GM12878 (cell line): Measurements from ENCODE around the gene SDK2. TPM values are rescaled to one million over a fixed set of nuclear protein-coding genes. Genes with fewer than 3 reads are reported as not detected.
A peak's percentile ranks its signal among the peaks of the same experiment; 100 is the strongest.

Source experiments
- ATAC-seq: fragments of 200-7000 bp; cut with Tn5 transposase; 3 replicates; pipeline ENCODE4 v1.9.1; 2020; ENCODE audit warnings: mild to moderate bottlenecking, moderate library complexity
- BruUV-seq: library from RNA; stranded (reverse); fragments of 400-500 nt; replicated peaks from 2 replicates; lab custom pipeline; 2021; lab: Mats Ljungman, UMichigan
- CTCF ChIA-PET: fragments of 300-600 bp; sonication (Branson Sonifier 250); formaldehyde crosslinking; extraction: SDS; loops from one replicate; lab custom pipeline; 2021; ENCODE audit warnings: inconsistent platforms; lab: Yijun Ruan, JAX
- POLR2A ChIA-PET: fragments of 350-600 bp; formaldehyde crosslinking; extraction: SDS; loops from one replicate; lab custom pipeline; 2021; ENCODE audit warnings: inconsistent platforms; lab: Charles Lee
- RAD21 ChIA-PET: fragments of 300-600 bp; sonication (Branson Sonifier 250); formaldehyde crosslinking; loops from one replicate; lab custom pipeline; 2023; ENCODE audit warnings: antibody characterized with exemption; ENCODE audit not compliant: unreplicated experiment; lab: Charles Lee
- SMC1A ChIA-PET: fragments of 300-600 bp; sonication (Branson Sonifier 250); formaldehyde crosslinking; loops from one replicate; lab custom pipeline; 2023; ENCODE audit not compliant: unreplicated experiment, uncharacterized antibody; lab: Charles Lee
- DNase-seq: peaks from one replicate; pipeline ENCODE4 v3.0.0-alpha.2; 2011; ENCODE audit warnings: low read depth, low spot score
- FAIRE-seq: peaks from 3 replicates; lab custom pipeline; 2011; peaks lifted over from hg19 to GRCh38; lab: Jason Lieb, UNC
- H2AFZ ChIP-seq: 2 replicates; pipeline ENCODE4 v1.6.0; 2011; ENCODE audit warnings: low read depth, low read length, control low read depth; ENCODE audit not compliant: control insufficient read depth
- H3K27ac ChIP-seq: 2 replicates; pipeline ENCODE4 v1.5.1; 2011; ENCODE audit warnings: control low read depth; ENCODE audit not compliant: control insufficient read depth, insufficient read depth
- H3K27me3 ChIP-seq, 2 experiments: replicated peaks in 1 of 2; 2 replicates each; pipeline versions ENCODE4 v1.6.0 to v1.6.1; 2011; ENCODE audit warnings: low read length in 1 of 2; ENCODE audit not compliant: control insufficient read depth in 2 of 2, insufficient read depth in 2 of 2
- H3K36me3 ChIP-seq, 2 experiments: 2 replicates each; pipeline ENCODE4 v1.5.1; 2011; ENCODE audit warnings: low read length in 1 of 2; ENCODE audit not compliant: control insufficient read depth in 2 of 2, insufficient read depth in 2 of 2
- H3K4me1 ChIP-seq: 2 replicates; pipeline ENCODE4 v1.6.1; 2011; ENCODE audit warnings: mild to moderate bottlenecking, low read length, moderate library complexity, mixed read lengths; ENCODE audit not compliant: control insufficient read depth, insufficient read depth
- H3K4me2 ChIP-seq: 2 replicates; pipeline ENCODE4 v1.6.0; 2011; ENCODE audit warnings: control low read depth; ENCODE audit not compliant: control insufficient read depth, insufficient read depth
- H3K4me3 ChIP-seq: fragments of 200-600 bp; sonication (generic); 2 replicates; pipeline ENCODE4 v1.5.1; 2016
- H3K79me2 ChIP-seq: 2 replicates; pipeline ENCODE4 v1.6.0; 2011; ENCODE audit warnings: low read length; ENCODE audit not compliant: control insufficient read depth, insufficient read depth
- H3K9ac ChIP-seq: 2 replicates; pipeline ENCODE4 v1.8.0; 2011; ENCODE audit warnings: low read length, control low read depth, mixed read lengths; ENCODE audit not compliant: control insufficient read depth, insufficient read depth
- H3K9me3 ChIP-seq: replicated peaks from 3 replicates; pipeline ENCODE4 v1.5.1; 2011; ENCODE audit warnings: mild to moderate bottlenecking, low read length; ENCODE audit not compliant: control insufficient read depth, insufficient read depth
- H4K20me1 ChIP-seq: 2 replicates; pipeline ENCODE4 v1.6.0; 2011; ENCODE audit not compliant: control insufficient read depth, insufficient read depth
- MTA3 ChIP-seq: IDR thresholded peaks from 2 replicates; pipeline ENCODE4 v1.6.1; 2012; ENCODE audit warnings: low read length, inconsistent platforms, borderline replicate concordance
- WGBS: methylation state at CpG from one replicate; pipeline ENCODE4 v1.1.6; 2016; ENCODE audit warnings: low lambda C conversion rate; ENCODE audit not compliant: insufficient replicate concordance, insufficient coverage; ENCODE audit errors: missing lambda C conversion rate; 5-methylcytosine and 5-hydroxymethylcytosine counted together
- in situ Hi-C: fragments of 300-500 bp; cut with MboI; formaldehyde crosslinking; loops from 9 replicates; pipeline ENCODE4 v1.14.3; 2018; ENCODE audit warnings: mixed read lengths
- intact Hi-C: fragments of 100-400 bp; cut with micrococcal nuclease; formaldehyde crosslinking; loops from one replicate; pipeline ENCODE4 v1.14.2; 2022; ENCODE audit not compliant: unreplicated experiment
- polyA plus RNA-seq, 11 experiments: library from polyadenylated mRNA; depleted of rRNA in 4 of 11; unstranded in 6 of 11; stranded (reverse) in 5 of 11; fragments of >200 nt; fragmentation: Nextera tagmentation in 4 of 11; fragmentation: Illumina TruSeq in 1 of 11; extraction: Ambion mirVana in 4 of 11; extraction: Trizol in 1 of 11; gene quantifications; 1 replicate in 1 of 11; 2 replicates in 10 of 11; pipeline versions ENCODE4 v1.2.1 to v1.2.3, GENCODE V29; 2011 to 2016; ENCODE audit warnings: inconsistent platforms in 2 of 11, missing spikeins in 2 of 11, low read depth in 1 of 11
- total RNA-seq, 4 experiments: library from RNA; depleted of rRNA in 3 of 4; stranded (reverse); fragments of >200 nt in 3 of 4; fragmentation: Illumina TruSeq in 1 of 4; extraction: Trizol in 1 of 4; gene quantifications; 2 replicates each; pipeline versions ENCODE4 v1.2.1 to v1.2.3, GENCODE V29; 2013 to 2021
- TF ChIP-seq, protein P1 (sequence below): IDR thresholded peaks from 2 replicates; pipeline ENCODE4 v1.6.1; 2011; ENCODE audit warnings: borderline replicate concordance, low read depth, mild to moderate bottlenecking, moderate library complexity, low read length; ENCODE audit not compliant: insufficient read depth, poor library complexity, severe bottlenecking

SDK2 gene
- total and polyA plus RNA-seq, 10 of the 15 experiments (the other 5 are each of a cell fraction or from before 2014, with no cell fraction given): 0.03 to 0.08 (median 0.03) TPM; not detected in 7

DNA sequence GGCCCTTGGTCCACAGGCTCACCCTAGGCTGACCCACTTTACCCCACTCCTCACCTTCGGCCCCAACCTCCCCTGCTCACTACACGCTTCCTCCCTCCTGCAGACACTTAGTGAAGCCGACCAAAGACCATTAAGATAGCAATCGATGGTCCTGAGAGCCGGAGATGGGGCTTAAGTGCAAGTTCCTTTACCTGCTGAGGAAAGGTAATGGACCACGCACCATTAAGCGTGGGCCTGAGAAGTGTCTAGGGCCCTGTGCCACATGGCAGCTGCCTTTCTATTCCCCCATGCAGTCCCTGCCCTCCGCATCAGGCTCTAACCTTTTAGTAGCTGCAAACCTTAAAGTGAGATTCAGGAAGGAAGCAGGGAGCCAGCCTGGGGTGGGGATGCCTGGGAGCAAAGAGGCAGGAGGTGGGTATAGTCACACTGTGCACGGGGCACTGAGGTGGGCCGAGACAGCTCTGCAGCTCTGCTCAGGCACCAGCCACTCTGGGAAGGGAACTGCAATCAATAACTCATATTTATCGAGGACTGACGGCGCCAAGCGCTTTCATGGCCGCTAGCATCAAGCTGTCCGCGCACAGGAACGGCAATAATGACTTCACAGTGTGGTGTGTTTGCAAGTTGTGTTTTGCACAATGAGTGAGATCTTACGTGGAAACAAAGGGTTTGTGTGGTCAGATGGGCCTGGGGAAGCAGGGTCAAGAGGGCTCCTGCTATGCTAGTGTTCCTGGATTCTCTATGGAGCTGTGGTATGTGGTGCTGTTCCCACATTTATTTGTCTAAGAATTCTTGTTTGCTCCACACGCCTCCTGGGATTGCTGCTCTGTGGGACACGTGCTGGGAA lies 247.6 kb downstream of the SDK2 start:
- in situ Hi-C loops (no loop called here), intact Hi-C loops (no loop called here)
- ATAC-seq (no peak), FAIRE-seq (no peak), DNase-seq (no peak)
- Histone ChIP-seq H3K9ac (no peak overlapping the region), H3K9me3 (no peaks in the 10 kb centered on the region), H4K20me1 (no peaks in the 10 kb centered on the region), H3K4me3 (no peak overlapping the region), H3K27ac (no peak overlapping the region), H3K36me3 (no peaks in the 10 kb centered on the region), H2AFZ (no peak overlapping the region), H3K4me1 (no peaks in the 10 kb centered on the region), H3K79me2 (no peaks in the 10 kb centered on the region), H3K4me2 (no peak overlapping the region), H3K27me3 (no peaks in the 10 kb centered on the region; a peak in 2 of 4 replicates)
- RAD21 ChIA-PET: no interaction called here
- SMC1A ChIA-PET: interaction anchor here (0.6 kb wide), 1 partner anchor 796 kb away, joined by 3 read pairs; no protein-coding TSS in a partner anchor
- 38% methylated on average over 21 of the region's 21 CpGs for WGBS
- CTCF ChIA-PET: interaction anchor here (1.1 kb wide), 1 partner anchor 27 kb away, joined by 3 read pairs; no protein-coding TSS in a partner anchor
- no TSS peak for BruUV-seq
- POLR2A ChIA-PET: no interaction called here
- TF ChIP-seq, protein P1, sequence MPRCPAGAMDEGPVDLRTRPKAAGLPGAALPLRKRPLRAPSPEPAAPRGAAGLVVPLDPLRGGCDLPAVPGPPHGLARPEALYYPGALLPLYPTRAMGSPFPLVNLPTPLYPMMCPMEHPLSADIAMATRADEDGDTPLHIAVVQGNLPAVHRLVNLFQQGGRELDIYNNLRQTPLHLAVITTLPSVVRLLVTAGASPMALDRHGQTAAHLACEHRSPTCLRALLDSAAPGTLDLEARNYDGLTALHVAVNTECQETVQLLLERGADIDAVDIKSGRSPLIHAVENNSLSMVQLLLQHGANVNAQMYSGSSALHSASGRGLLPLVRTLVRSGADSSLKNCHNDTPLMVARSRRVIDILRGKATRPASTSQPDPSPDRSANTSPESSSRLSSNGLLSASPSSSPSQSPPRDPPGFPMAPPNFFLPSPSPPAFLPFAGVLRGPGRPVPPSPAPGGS: peak; percentile 84
- no peak for TF ChIP-seq MTA3
